ENCODE measurements around the gene WFDC10A.
"Not testable (repeated sequence)": the region's sequence is repeated elsewhere in the genome, so short reads cannot be mapped to it uniquely, and the experiment has no call there.

Gene WFDC10A

DNA sequence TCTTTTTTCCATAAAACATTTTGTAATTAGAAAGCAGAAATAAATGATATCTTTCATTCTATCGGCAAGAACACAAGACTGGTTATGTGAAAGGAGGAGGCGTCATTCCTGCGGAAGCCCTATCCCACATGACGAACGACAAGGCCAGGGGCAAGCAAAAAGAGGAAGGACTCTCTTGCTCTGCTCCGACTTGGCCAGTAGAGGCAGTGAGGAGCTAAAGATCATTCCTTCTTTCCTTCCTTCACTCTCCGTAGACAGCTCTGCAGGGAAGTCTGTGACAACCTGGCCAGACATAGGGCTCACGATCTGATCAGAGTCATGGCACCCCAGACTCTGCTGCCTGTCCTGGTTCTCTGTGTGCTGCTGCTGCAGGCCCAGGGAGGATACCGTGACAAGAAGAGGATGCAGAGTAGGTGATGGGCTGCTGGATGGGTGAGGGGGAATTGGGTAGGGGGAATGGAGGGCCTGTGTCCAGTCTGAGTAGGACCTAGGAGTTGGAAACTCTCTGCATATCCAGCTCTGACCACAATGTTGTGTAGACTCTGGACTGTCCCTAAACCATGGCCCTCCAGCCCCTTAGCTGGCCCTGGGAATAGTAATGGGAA lies at the start of gene WFDC10A:
Gene WFDC10A, plus strand, starts transcription at position 244 of the 605 bp plus-strand sequence. Its CDS starts 75 bp downstream, at position 319.
- no peak for DNase-seq

DNA sequence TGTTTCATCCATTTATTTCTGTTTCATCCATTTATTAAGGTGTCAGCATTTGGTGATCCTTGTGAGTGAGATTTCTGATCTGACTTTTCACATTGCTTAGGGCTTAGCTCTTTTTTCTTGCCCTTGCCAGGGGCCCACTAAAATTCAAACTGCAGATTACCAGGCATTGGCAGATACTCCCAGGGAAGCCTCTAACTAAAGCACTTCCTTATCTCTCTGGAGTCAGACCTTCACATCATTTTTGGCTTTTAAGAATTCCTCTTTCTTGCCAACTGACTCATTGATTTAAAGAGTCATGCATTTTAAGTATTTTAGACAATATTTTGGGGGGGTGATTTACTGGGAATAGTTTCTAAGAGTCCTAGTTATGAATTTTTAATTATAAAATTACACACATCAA lies 47.8 kb upstream of the WFDC10A start:
- no peak for DNase-seq

GRCh38 chr20:45583502-45583901 lies 46.0 kb upstream of the WFDC10A start:
- no peak for DNase-seq

- DNase-seq, result not testable (repeated sequence)
Observed at GRCh38 chr20:45584294-45584693, 45.2 kb upstream of the WFDC10A start.

GRCh38 chr20:45585986-45586385 lies 43.6 kb upstream of the WFDC10A start:
- DNase-seq, result not testable (repeated sequence)

- DNase-seq, result no peak
Observed at GRCh38 chr20:45588800-45589199, 40.7 kb upstream of the WFDC10A start.

GRCh38 chr20:45589725-45590124 lies 39.8 kb upstream of the WFDC10A start:
- no peak for DNase-seq

DNA sequence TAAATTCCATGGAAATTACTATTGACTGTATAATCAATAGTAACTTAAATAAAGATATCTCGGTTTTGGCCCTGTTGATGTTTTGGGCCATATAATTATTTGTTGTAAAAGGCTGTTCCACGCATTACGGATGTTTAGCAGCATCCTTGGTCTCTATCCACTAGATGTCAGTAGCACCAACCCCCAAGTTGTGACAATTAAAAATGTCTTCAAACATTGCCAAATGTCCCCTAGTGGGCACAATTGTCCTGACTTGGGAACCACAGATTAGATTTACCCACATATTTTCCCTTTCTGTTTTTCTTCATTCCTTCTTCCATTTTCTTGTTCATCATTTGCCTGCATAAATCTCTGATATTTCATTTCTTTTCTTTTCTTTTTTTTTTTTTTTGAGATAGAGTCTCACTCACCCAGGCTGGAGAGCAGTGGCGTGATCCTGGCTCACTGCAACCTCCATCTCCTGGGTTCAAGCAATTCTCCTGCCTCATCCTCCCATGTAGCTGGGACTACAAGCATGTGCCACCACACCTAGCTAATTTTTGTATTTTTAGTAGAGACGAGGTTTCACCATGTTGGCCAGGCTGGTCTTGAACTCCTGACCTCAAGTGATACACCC lies 36.9 kb upstream of the WFDC10A start:
- DNase-seq, result no peak

DNA sequence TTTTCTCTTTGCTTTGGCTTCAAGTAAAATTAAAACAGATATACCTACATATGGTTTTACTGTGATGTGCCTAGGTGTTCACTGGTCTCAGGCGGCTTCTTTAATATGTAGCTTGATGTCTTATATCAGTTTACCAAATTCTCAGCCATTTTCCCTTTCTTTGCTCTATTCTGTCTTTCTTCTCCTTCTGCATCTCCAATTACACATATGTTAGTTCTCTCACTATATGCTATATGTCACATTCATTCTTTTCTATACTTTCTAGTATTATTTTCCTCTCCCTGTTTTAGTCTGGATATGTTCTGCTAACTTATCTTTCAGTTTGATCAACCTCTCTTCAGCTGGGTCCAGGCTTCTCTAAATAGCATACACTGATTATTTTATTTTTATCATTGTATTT lies 36.0 kb upstream of the WFDC10A start:
- no peak for DNase-seq

DNA sequence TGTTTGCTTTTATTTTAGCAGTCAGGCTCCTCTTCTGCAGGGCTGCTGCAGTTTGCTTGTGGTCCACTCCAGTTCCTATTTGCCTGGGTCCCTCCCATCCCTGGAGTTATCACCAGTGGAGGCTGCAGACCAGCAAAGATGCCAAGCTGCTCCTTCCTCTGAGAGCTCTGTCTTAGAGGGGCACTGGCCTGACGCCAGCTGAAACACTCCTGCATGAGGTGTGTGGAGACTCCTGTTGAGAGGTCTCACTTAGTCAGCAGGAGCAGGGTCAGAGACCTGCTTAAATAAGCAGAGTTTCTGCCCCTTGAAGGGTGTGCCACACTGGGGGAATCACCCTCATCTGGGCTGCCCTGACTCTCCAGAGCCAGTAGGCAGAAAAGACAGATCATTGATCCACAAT lies 34.3 kb upstream of the WFDC10A start:
- no peak for DNase-seq

GRCh38 chr20:45607810-45608209 lies 21.7 kb upstream of the WFDC10A start:
- no peak for DNase-seq

DNA sequence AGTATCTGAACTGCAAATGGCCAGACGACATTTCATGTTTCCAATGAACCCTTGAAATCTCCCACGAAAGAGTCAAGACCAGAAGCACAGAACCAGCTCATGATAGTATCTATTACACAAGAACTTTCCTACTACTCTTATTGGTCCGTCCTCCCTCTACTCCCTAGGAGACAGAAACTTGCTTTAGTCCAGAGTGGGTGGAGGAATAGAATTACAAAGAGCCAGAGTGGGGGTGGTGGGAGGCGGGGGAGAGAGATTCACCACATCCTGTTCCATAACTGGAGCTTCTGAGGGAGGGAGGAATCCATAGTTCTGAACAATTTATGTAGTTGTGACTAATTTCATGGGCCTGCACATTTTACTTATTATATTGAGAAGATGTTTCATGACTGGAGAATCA lies 18.5 kb upstream of the WFDC10A start:
- DNase-seq, result no peak

DNA sequence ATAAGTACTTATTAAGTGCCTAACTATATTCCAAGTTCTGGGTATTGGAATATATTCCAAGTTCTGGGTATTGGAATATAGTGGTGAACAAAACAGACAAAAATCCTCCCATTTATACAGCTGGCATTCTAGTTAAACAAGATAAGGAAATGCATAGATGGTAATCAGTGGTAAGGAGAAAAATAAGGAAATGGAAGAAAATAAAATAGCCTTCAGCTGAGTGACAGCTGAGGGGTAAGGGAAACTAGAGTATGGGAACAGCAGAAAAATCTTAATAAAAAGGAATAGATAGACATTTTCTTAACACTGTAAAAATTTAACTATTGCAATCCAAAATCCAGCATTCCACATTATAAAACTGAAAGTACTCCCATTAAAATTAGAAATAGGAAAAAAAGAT lies 17.2 kb upstream of the WFDC10A start:
- no peak for DNase-seq

DNA sequence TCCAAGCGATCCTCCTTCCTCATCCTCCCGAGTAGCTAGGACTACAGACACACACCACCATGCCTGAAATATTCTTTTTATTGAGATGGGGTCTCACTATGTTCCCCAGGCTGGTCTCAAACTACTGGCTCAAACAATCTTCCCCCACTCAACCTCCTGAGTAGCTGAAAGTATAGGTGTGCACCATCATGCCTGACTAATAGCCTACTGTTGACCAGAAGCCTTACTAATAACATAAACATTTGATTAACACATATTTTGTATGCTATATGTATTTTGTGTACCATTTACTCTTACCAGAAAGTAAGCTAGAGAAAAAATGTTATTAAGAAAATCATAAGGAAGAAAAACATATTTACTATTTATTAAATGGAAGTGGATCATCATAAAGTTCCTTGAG lies 11.9 kb upstream of the WFDC10A start:
- DNase-seq, result no peak

DNA sequence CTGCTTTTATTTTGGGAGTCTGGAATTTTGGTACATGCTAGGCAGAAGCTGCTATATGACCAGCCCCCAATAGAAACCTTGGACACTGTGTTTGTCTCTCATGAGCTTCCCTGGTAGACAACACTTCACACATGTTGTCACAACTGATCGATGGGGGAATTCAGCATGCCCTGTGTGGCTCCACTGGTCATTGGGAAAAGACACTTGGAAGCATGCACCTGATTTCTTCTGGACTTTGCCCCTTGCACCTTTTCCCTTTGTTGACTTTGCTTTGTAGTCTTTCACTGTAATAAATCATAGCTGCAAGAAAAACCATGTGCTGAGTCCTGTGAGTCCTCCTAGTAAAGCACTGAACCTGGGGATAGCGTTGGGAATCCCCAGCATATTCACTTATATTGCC lies 7.9 kb upstream of the WFDC10A start:
- DNase-seq, result no peak

GRCh38 chr20:45626540-45626939 lies 3.0 kb upstream of the WFDC10A start:
- DNase-seq, result no peak

DNA sequence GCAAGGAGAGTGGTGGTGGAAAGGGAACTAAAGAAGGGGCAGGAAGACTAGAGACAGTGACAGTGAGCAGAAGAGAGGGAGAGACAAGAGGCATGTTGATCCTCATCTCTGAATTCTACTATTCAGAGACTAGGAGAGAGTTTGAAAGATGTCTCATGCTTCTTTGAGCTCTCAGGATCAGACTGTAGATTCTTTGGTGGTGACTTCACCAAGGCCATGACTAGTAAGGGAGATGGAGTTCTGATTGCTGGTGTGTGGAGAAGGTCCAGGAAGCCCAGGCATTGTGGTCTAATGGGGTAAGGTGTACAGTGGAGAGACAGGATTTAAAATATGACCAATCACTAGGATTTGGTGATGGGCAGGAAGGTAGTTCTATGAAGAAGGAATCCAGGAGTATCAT lies 832 bp downstream of the WFDC10A start:
- DNase-seq, result no peak

GRCh38 chr20:45631184-45631583 lies 1.6 kb downstream of the WFDC10A start, which contains the start of gene WFDC9:
TSS of gene WFDC9 (minus strand) at chr20:45631284. CDS start at chr20:45610181, 21,103 bp downstream.
- DNase-seq, result no peak

DNA sequence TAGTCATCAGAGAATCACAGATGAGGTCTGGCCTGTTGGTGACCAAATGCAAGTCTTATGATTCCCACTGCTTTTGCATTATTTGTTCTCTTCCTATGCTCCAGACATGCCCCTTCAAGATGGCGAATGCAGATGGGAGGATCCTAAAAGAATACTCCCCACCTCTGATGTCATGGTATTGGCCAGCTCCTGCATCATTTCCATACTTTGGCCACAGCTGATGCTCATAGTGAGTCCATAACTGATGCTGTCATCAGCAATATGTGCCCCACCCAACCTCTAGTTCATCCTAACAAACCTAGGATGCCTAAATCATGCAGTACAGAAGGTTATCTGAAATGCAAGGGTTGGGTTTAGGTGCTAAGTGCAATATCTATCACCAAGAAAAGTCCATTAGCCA lies 7.0 kb downstream of the WFDC10A start:
- DNase-seq, result no peak

GRCh38 chr20:45639687-45640086 lies 10.1 kb downstream of the WFDC10A start:
- DNase-seq, result no peak

- DNase-seq, result not testable (repeated sequence)
Observed at GRCh38 chr20:45641076-45641475, 11.5 kb downstream of the WFDC10A start.

DNA sequence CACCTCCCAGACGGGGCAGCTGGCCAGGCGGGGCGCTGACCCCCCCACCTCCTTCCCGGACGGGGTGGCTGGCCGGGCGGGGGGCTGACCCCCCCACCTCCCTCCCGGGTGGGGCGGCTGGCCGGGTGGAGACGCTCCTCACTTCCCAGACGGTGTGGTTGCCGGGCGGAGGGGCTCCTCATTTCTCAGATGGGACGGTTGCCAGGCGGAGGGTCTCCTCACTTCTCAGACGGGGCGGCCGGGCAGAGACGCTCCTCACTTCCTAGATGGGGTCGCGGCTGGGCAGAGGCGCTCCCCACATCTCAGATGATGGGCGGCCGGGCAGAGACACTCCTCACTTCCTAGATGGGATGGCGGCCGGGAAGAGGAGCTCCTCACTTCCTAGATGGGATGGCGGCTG lies 16.3 kb downstream of the WFDC10A start:
- not testable (repeated sequence) for DNase-seq

GRCh38 chr20:45646875-45647274 lies 17.3 kb downstream of the WFDC10A start:
- DNase-seq, result no peak

GRCh38 chr20:45647441-45648050 lies 18.0 kb downstream of the WFDC10A start:
- DNase-seq, result no peak
